Activated T-helper 9 cell treated with anti-CD3 and anti-CD28 coated beads, Interleukin-2, amount 50 U/mL, for 16 hours (primary cell): ENCODE results near the gene OSGIN1.

ENCODE experiments used
- DNase-seq: peaks from one replicate; pipeline ENCODE4 v3.0.0-alpha.2; 2020; ENCODE audit warnings: low read depth

Gene OSGIN1

GRCh38 chr16:83957296-83957855, 4.3 kb downstream of the OSGIN1 start:
- no peak for DNase-seq

GRCh38 chr16:83958137-83958845, 5.3 kb downstream of the OSGIN1 start:
- DNase-seq, result no peak

- DNase-seq, result no peak
Observed at GRCh38 chr16:83958846-83959565, 6.0 kb downstream of the OSGIN1 start.

GRCh38 chr16:83959656-83960434, 6.8 kb downstream of the OSGIN1 start:
- no peak for DNase-seq

GRCh38 chr16:83960521-83961249, 7.6 kb downstream of the OSGIN1 start:
- DNase-seq, result no peak

- no peak for DNase-seq
Observed at GRCh38 chr16:83961591-83961990, 8.6 kb downstream of the OSGIN1 start.

- no peak for DNase-seq
Observed at GRCh38 chr16:83963277-83964119, 10.5 kb downstream of the OSGIN1 start.

GRCh38 chr16:83964684-83965443, 11.8 kb downstream of the OSGIN1 start:
- no peak for DNase-seq

GRCh38 chr16:83965444-83966152, 12.6 kb downstream of the OSGIN1 start:
- no peak for DNase-seq

- no peak for DNase-seq
Observed at GRCh38 chr16:83966153-83966696, 13.2 kb downstream of the OSGIN1 start.

- no peak for DNase-seq
Observed at GRCh38 chr16:83967091-83967490, 14.1 kb downstream of the OSGIN1 start.

- no peak for DNase-seq
Observed at GRCh38 chr16:83967838-83968305, 14.8 kb downstream of the OSGIN1 start, which contains the start of gene NECAB2. TSS of gene NECAB2 (plus strand) at chr16:83968244. CDS start at chr16:83968649, 405 bp downstream.

GRCh38 chr16:83968306-83968851, 15.3 kb downstream of the OSGIN1 start:
- DNase-seq, result no peak

- no peak for DNase-seq
Observed at GRCh38 chr16:83968891-83969649, 16.0 kb downstream of the OSGIN1 start.

GRCh38 chr16:83969771-83970429, 16.9 kb downstream of the OSGIN1 start:
- no peak for DNase-seq

GRCh38 chr16:83970430-83970815, 17.4 kb downstream of the OSGIN1 start:
- DNase-seq, result no peak
